Measurements from ENCODE around the gene FBXW12. TPM values are rescaled to one million over a fixed set of nuclear protein-coding genes. Genes with fewer than 3 reads are reported as not detected.

Gene FBXW12
- polyA plus RNA-seq, 1 donor, result 0.18 TPM

DNA sequence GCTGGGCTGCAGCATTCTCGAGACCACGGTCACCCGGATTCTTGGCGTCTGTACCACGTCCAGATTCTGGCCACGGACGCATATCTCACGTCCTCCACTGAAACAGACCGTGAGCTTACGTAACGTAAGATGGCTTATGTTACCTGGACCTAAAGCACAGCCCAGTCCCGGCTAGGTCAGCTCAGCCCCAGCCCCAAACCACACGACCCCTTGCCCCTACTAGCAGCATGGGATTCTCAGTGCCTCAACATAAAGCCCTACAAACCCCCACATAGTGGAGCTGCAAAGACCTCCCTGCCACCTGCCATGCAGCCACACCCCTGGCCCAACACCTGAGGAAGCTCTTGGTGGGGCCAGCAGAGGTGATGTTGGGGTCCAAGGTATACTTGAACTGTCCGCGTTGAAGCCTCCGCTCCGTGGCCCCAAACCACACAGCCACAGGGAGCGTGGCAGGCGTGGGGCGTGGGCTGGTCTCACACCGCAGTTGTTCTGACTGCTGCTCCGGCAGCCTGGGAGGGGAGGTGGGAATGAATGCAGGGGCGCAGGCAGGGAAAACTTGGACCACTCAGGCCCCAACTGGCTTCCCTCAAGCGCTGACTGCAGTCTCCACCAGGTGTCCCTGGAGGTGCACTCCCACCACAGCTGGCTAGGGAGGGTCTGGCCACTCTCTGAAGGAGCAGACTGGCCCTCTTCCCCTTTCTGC, 43.4 kb downstream of the FBXW12 start:
- WGBS (ENCODE audit: insufficient coverage, low lambda C conversion rate), result no CpG with 5 or more reads among the region's 24 CpGs
- peaks cover 100% of the 10 kb centered on the region for H3K36me3 ChIP-seq (ENCODE audit: control insufficient read depth, insufficient read depth, low read length)
- H3K4me3 ChIP-seq (ENCODE audit: low read length), result no peak overlapping the region
- no peaks in the 10 kb centered on the region for H3K4me1 ChIP-seq (ENCODE audit: control insufficient read depth, insufficient read depth, low read length)
- no peaks in the 10 kb centered on the region for H3K27me3 ChIP-seq (ENCODE audit: control insufficient read depth, insufficient read depth, low read length)
- H3K9me3 ChIP-seq (ENCODE audit: control insufficient read depth, low read depth, low read length), result no peaks in the 10 kb centered on the region
- DNase-seq, result no peak
- H3K27ac ChIP-seq (ENCODE audit: low read length), result no peak overlapping the region

DNA sequence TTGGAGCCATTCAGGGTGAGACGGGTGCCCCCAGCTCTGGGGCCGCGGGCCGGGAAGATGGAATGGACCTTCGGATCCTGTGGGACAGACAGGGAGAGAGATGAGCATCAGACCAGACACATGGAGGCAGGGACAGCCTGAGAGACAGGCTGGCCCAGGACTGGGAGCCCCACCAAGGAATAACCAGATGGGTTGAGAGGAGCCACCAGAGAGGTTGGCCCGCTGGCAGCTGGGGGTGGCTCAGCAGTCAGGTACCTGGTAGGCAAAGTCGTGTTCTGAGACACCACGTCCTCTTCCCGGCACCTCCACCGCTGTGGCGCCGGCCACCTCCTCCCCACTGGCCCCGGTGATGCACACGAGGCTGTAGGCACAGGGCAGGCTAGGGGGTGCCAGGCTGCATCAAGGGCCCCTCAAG, 44.1 kb downstream of the FBXW12 start:
- H3K4me1 ChIP-seq (ENCODE audit: control insufficient read depth, insufficient read depth, low read length), result no peaks in the 10 kb centered on the region
- no peaks in the 10 kb centered on the region for H3K27me3 ChIP-seq (ENCODE audit: control insufficient read depth, insufficient read depth, low read length)
- no peak overlapping the region for H3K4me3 ChIP-seq (ENCODE audit: low read length)
- H3K9me3 ChIP-seq (ENCODE audit: control insufficient read depth, low read depth, low read length), result no peaks in the 10 kb centered on the region
- no peak overlapping the region for H3K27ac ChIP-seq (ENCODE audit: low read length)
- DNase-seq, result no peak
- no CpG with 5 or more reads among the region's 14 CpGs for WGBS (ENCODE audit: insufficient coverage, low lambda C conversion rate)
- peaks cover 100% of the 10 kb centered on the region for H3K36me3 ChIP-seq (ENCODE audit: control insufficient read depth, insufficient read depth, low read length)

DNA sequence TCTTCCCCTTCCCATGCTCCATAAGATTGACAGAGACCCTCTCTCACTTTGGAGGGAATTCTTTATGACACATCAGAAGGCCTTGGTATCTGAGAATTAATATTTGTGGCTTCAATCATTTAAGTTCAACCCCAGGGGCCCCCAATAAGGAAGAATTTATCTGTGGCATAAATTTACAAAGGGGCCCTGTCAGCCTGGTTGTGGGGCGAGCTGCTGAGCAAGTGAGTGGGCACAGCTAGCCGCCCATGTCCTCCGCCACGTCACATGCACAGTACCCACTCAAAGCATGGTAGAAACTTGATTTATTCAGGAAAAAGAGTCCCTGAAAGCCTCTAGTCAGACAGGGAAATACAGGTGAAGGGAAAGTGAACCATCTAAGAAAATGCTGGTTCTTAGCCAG, 44.5 kb downstream of the FBXW12 start:
- Histone ChIP-seq H3K9me3 (ENCODE audit: control insufficient read depth, low read depth, low read length) (no peaks in the 10 kb centered on the region), H3K4me3 (ENCODE audit: low read length) (no peak overlapping the region), H3K36me3 (ENCODE audit: control insufficient read depth, insufficient read depth, low read length) (peaks cover 99% of the 10 kb centered on the region), H3K27ac (ENCODE audit: low read length) (no peak overlapping the region), H3K4me1 (ENCODE audit: control insufficient read depth, insufficient read depth, low read length) (no peaks in the 10 kb centered on the region), H3K27me3 (ENCODE audit: control insufficient read depth, insufficient read depth, low read length) (no peaks in the 10 kb centered on the region)
- WGBS (ENCODE audit: insufficient coverage, low lambda C conversion rate), result no CpG with 5 or more reads among the region's 4 CpGs
- no peak for DNase-seq

DNA sequence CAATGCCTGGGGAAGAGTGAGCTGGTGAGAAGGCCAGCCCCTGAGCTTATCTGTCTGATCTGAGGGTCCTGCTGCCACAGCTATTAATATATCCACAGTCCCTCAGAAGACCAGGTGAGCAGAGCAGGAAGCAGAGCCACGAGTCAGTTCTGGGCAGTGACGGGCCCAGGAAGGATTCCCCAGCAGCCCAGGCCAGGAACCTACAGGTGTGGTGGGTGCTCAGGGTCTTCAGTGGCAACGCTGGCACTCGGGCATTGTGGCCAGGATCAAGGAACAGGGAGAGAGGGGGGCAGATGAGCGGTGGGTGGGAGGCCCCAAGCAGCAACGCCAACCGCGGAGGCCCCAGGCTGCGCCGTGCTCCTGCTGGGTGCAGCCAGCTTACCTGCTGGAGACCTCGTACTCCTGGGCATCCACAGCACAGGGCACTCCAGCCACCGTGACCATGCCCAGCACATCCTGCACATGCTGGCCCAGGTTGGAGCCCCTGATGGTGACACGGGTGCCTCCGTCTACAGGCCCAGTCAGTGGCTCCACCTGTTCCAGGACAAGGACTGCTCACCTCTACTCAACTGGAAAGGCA, 45.6 kb downstream of the FBXW12 start:
- DNase-seq, result no peak
- Histone ChIP-seq H3K27me3 (ENCODE audit: control insufficient read depth, insufficient read depth, low read length) (no peaks in the 10 kb centered on the region), H3K27ac (ENCODE audit: low read length) (no peak overlapping the region), H3K9me3 (ENCODE audit: control insufficient read depth, low read depth, low read length) (no peaks in the 10 kb centered on the region), H3K36me3 (ENCODE audit: control insufficient read depth, insufficient read depth, low read length) (peaks cover 99% of the 10 kb centered on the region), H3K4me1 (ENCODE audit: control insufficient read depth, insufficient read depth, low read length) (no peaks in the 10 kb centered on the region), H3K4me3 (ENCODE audit: low read length) (no peak overlapping the region)
- 100% methylated on average over 1 of the region's 14 CpGs for WGBS (ENCODE audit: insufficient coverage, low lambda C conversion rate)

DNA sequence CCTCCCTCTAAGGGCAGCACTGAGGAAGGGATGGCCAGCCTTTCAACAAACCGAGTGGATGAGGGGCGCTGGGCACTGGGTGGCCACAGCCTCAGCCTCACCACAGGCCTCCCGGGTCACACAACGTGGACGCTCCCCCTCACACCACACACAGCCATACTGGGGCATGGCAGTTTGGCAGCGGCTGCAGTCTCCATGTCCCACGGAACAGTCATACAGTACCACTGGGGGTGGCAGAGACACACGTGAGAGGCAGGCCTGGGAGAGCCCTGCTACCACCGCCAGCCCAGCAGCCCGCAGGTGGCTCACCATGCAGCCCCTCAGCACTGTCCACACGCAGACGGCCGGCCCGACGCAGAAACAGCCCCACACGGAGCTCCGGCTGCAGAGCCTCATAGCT, 46.1 kb downstream of the FBXW12 start:
- H3K27me3 ChIP-seq (ENCODE audit: control insufficient read depth, insufficient read depth, low read length), result no peaks in the 10 kb centered on the region
- H3K4me1 ChIP-seq (ENCODE audit: control insufficient read depth, insufficient read depth, low read length), result no peaks in the 10 kb centered on the region
- no peak for DNase-seq
- WGBS (ENCODE audit: insufficient coverage, low lambda C conversion rate), result no CpG with 5 or more reads among the region's 17 CpGs
- H3K27ac ChIP-seq (ENCODE audit: low read length), result no peak overlapping the region
- no peak overlapping the region for H3K4me3 ChIP-seq (ENCODE audit: low read length)
- no peaks in the 10 kb centered on the region for H3K9me3 ChIP-seq (ENCODE audit: control insufficient read depth, low read depth, low read length)
- H3K36me3 ChIP-seq (ENCODE audit: control insufficient read depth, insufficient read depth, low read length), result peaks cover 98% of the 10 kb centered on the region

DNA sequence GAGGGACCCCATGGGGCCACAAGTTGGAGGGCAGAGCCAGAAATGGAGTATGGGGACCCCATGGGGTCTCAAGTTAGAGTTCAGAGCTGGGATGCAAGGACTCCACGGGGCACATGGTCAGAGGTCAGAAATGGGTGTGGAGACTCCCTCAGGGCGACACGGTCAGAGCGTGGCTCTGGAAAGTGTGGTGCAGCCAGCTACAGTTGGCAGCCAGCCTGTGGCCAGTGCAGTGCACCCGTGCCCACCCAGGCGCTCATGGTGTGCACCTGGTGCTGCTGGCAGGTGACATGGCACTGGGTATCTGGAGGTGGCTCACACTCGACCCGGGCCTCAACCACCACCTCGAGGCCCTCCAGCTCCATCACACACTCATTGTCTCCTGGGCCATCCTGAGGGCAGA, 46.6 kb downstream of the FBXW12 start:
- no CpG with 5 or more reads among the region's 9 CpGs for WGBS (ENCODE audit: insufficient coverage, low lambda C conversion rate)
- DNase-seq, result no peak
- H3K27ac ChIP-seq (ENCODE audit: low read length), result no peak overlapping the region
- H3K36me3 ChIP-seq (ENCODE audit: control insufficient read depth, insufficient read depth, low read length), result peaks cover 98% of the 10 kb centered on the region
- H3K4me1 ChIP-seq (ENCODE audit: control insufficient read depth, insufficient read depth, low read length), result no peaks in the 10 kb centered on the region
- no peak overlapping the region for H3K4me3 ChIP-seq (ENCODE audit: low read length)
- no peaks in the 10 kb centered on the region for H3K27me3 ChIP-seq (ENCODE audit: control insufficient read depth, insufficient read depth, low read length)
- H3K9me3 ChIP-seq (ENCODE audit: control insufficient read depth, low read depth, low read length), result no peaks in the 10 kb centered on the region

DNA sequence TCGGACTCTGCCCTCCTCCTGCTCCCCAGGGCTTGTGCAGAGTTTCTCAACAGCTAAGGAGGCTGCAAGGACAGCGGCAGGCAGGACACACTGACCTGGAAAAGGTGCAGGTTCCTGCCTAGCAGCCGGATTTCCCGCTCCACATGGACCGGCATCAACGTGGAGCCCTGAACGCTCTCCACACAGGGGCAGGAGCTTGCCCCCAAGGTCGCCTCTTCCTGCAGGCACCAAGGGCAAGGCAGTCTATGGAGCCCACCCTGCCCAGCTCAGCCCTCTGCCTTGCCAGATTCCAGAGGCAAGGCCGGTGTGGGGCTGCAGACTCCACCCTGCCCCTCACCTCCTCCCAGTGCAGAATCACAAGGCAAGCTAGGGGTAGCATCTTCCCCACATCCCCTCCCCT, 47.1 kb downstream of the FBXW12 start:
- no CpG with 5 or more reads among the region's 9 CpGs for WGBS (ENCODE audit: insufficient coverage, low lambda C conversion rate)

DNA sequence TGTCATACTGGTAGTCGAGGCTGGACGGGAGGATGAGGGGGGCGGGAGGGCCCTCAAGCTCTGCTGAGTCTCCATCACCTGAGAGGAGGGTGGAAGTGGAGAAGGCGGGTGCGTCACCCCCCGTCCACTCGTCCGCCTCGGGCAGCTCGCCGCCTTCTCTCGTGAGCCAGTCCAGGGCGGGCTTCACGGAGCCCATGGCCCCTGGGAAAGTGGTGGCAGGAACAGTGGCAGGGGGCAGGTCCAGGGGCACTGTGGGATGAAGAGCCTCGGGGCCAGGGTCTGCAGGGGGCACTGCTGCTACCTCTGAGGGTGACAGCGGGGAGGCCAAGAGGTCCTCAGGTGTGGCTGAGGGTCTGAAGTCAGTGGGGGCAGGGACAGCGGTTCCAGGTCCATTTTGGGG, 47.6 kb downstream of the FBXW12 start:
- Histone ChIP-seq H3K27me3 (ENCODE audit: control insufficient read depth, insufficient read depth, low read length) (no peaks in the 10 kb centered on the region), H3K36me3 (ENCODE audit: control insufficient read depth, insufficient read depth, low read length) (peaks cover 98% of the 10 kb centered on the region), H3K27ac (ENCODE audit: low read length) (no peak overlapping the region), H3K4me3 (ENCODE audit: low read length) (no peak overlapping the region), H3K4me1 (ENCODE audit: control insufficient read depth, insufficient read depth, low read length) (peaks cover 5% of the 10 kb centered on the region), H3K9me3 (ENCODE audit: control insufficient read depth, low read depth, low read length) (no peaks in the 10 kb centered on the region)
- WGBS (ENCODE audit: insufficient coverage, low lambda C conversion rate), result no CpG with 5 or more reads among the region's 17 CpGs
- no peak for DNase-seq

More for the DNA sequence above, 47.1 kb downstream of the FBXW12 start:
- Histone ChIP-seq H3K27ac (ENCODE audit: low read length) (no peak overlapping the region), H3K4me3 (ENCODE audit: low read length) (no peak overlapping the region), H3K27me3 (ENCODE audit: control insufficient read depth, insufficient read depth, low read length) (no peaks in the 10 kb centered on the region), H3K9me3 (ENCODE audit: control insufficient read depth, low read depth, low read length) (no peaks in the 10 kb centered on the region), H3K36me3 (ENCODE audit: control insufficient read depth, insufficient read depth, low read length) (peaks cover 98% of the 10 kb centered on the region), H3K4me1 (ENCODE audit: control insufficient read depth, insufficient read depth, low read length) (peaks cover under 1% of the 10 kb centered on the region)
- no peak for DNase-seq

DNA sequence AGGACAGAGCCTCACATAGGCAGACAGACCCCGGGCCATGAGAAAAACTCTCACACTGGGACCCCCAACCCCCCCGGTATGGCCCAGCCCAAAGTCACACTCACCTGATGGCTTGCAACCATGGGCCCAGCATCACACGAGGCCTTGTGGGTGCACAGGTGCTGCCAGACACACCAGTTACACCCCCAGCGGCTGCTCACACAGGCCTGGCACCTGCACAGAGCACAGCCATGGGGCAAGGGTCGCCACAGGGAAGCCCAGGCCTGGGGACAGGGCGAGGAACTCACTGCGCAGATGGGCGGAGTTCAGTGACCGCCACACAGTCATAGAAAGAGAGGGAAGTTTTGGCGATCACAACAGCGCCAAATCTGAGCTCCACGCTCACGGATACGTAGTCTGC, 48.5 kb downstream of the FBXW12 start:
- WGBS (ENCODE audit: insufficient coverage, low lambda C conversion rate), result 100% methylated on average over 4 of the region's 14 CpGs
- Histone ChIP-seq H3K4me3 (ENCODE audit: low read length) (no peak overlapping the region), H3K9me3 (ENCODE audit: control insufficient read depth, low read depth, low read length) (peaks cover 3% of the 10 kb centered on the region), H3K36me3 (ENCODE audit: control insufficient read depth, insufficient read depth, low read length) (peaks cover 92% of the 10 kb centered on the region), H3K27ac (ENCODE audit: low read length) (no peak overlapping the region), H3K27me3 (ENCODE audit: control insufficient read depth, insufficient read depth, low read length) (no peaks in the 10 kb centered on the region), H3K4me1 (ENCODE audit: control insufficient read depth, insufficient read depth, low read length) (peaks cover 15% of the 10 kb centered on the region)
- no peak for DNase-seq

DNA sequence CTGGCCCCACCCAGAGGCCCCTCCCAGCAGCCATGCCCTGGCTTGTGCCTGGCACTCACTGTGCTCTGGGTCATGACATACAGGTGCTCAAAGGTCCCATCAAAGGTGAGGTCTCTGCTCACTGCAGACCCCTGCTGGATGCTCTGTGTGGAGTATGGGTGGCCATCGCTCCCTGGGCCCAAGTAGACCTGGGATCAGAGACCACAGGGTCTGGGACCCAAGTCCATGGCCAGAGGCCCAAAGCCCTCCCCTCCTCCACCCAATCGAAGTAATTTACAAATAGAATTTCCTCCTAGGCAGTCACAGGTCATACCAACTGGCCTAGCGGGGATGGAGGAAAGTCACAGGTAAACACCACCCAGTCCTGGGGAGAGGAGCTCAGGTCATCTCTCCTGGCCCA, 50.3 kb downstream of the FBXW12 start:
- DNase-seq, result no peak
- peaks cover 75% of the 10 kb centered on the region for H3K36me3 ChIP-seq (ENCODE audit: control insufficient read depth, insufficient read depth, low read length)
- H3K4me1 ChIP-seq (ENCODE audit: control insufficient read depth, insufficient read depth, low read length), result peaks cover 32% of the 10 kb centered on the region
- H3K9me3 ChIP-seq (ENCODE audit: control insufficient read depth, low read depth, low read length), result peaks cover 3% of the 10 kb centered on the region
- no CpG with 5 or more reads among the region's 3 CpGs for WGBS (ENCODE audit: insufficient coverage, low lambda C conversion rate)
- no peak overlapping the region for H3K4me3 ChIP-seq (ENCODE audit: low read length)
- H3K27ac ChIP-seq (ENCODE audit: low read length), result no peak overlapping the region
- no peaks in the 10 kb centered on the region for H3K27me3 ChIP-seq (ENCODE audit: control insufficient read depth, insufficient read depth, low read length)

DNA sequence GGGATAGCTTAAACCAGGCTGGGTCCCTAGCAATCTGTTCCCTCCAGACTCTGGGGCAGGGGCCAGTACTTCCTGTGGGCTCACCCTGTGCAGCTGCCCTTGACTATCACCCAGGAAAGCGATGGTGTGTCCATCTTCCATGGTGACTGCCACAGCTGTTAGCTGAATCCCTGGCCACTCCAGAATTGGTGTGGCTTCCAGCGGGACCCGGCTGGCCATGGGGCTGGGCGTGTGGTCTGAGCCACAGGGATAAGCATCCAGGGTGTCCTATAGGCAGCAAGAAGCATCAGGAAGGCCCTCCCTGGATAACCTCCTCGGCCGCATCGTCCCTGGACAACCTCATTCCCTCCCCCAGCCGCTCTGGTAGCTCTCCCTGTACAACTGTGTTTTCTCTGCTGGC, 50.7 kb downstream of the FBXW12 start:
- Histone ChIP-seq H3K27ac (ENCODE audit: low read length) (no peak overlapping the region), H3K4me1 (ENCODE audit: control insufficient read depth, insufficient read depth, low read length) (peaks cover 35% of the 10 kb centered on the region), H3K36me3 (ENCODE audit: control insufficient read depth, insufficient read depth, low read length) (peaks cover 70% of the 10 kb centered on the region), H3K4me3 (ENCODE audit: low read length) (no peak overlapping the region), H3K27me3 (ENCODE audit: control insufficient read depth, insufficient read depth, low read length) (no peaks in the 10 kb centered on the region), H3K9me3 (ENCODE audit: control insufficient read depth, low read depth, low read length) (peaks cover 3% of the 10 kb centered on the region)
- WGBS (ENCODE audit: insufficient coverage, low lambda C conversion rate), result no CpG with 5 or more reads among the region's 8 CpGs
- DNase-seq, result no peak
